HEK293 (cell line): Measurements from ENCODE around the gene NAT14.

Experiments
- KLF16 ChIP-seq: fragments of 450-650 bp; formaldehyde crosslinking; IDR thresholded peaks from 2 replicates; pipeline ENCODE4 v1.5.1; 2017; ENCODE audit warnings: missing biosample characterization, missing genetic modification characterization
- REPIN1 ChIP-seq: fragments of 450-650 bp; formaldehyde crosslinking; IDR thresholded peaks from 2 replicates; pipeline ENCODE4 v1.5.1; 2017; ENCODE audit warnings: missing biosample characterization, missing genetic modification characterization, low read depth
- SALL2 ChIP-seq: fragments of 450-650 bp; formaldehyde crosslinking; IDR thresholded peaks from 2 replicates; pipeline ENCODE4 v1.5.0; 2017; ENCODE audit warnings: missing biosample characterization, mild to moderate bottlenecking, missing genetic modification characterization, borderline replicate concordance
- TCF7L2 ChIP-seq: IDR thresholded peaks from 2 replicates; pipeline ENCODE4 v1.6.1; 2011; ENCODE audit warnings: low read depth, mild to moderate bottlenecking, inconsistent platforms, low read length, moderate library complexity, borderline replicate concordance
- ZBTB10 ChIP-seq: fragments of 450-650 bp; formaldehyde crosslinking; IDR thresholded peaks from 2 replicates; pipeline ENCODE4 v1.5.1; 2016; ENCODE audit warnings: missing biosample characterization, missing genetic modification characterization
- ZBTB20 ChIP-seq: fragments of 450-650 bp; formaldehyde crosslinking; IDR thresholded peaks from 2 replicates; pipeline ENCODE4 v1.5.1; 2016; ENCODE audit warnings: missing biosample characterization, missing genetic modification characterization
- ZNF138 ChIP-seq: fragments of 450-650 bp; formaldehyde crosslinking; IDR thresholded peaks from 2 replicates; pipeline ENCODE4 v1.5.1; 2016; ENCODE audit warnings: missing biosample characterization, missing genetic modification characterization, borderline replicate concordance
- ZNF140 ChIP-seq: fragments of 450-650 bp; formaldehyde crosslinking; IDR thresholded peaks from 2 replicates; pipeline ENCODE4 v1.5.1; 2016; ENCODE audit warnings: missing biosample characterization, missing genetic modification characterization
- ZNF211 ChIP-seq: fragments of 450-650 bp; formaldehyde crosslinking; IDR thresholded peaks from 2 replicates; pipeline ENCODE4 v1.5.1; 2016; ENCODE audit warnings: low read depth, missing biosample characterization, missing genetic modification characterization
- ZNF426 ChIP-seq: fragments of 450-650 bp; formaldehyde crosslinking; IDR thresholded peaks from 2 replicates; pipeline ENCODE4 v1.5.1; 2017; ENCODE audit warnings: missing biosample characterization, missing genetic modification characterization, mild to moderate bottlenecking, inconsistent platforms, moderate library complexity
- ZNF518A ChIP-seq: fragments of 450-650 bp; formaldehyde crosslinking; conservative IDR thresholded peaks from 2 replicates; pipeline ENCODE4 v1.5.1; 2016; ENCODE audit warnings: low read depth, missing biosample characterization, missing genetic modification characterization
- ZNF558 ChIP-seq: fragments of 450-650 bp; formaldehyde crosslinking; IDR thresholded peaks from 2 replicates; pipeline ENCODE4 v1.5.1; 2016; ENCODE audit warnings: missing biosample characterization, missing genetic modification characterization
- ZNF571 ChIP-seq: fragments of 450-650 bp; formaldehyde crosslinking; IDR thresholded peaks from 2 replicates; pipeline ENCODE4 v1.5.0; 2017; ENCODE audit warnings: missing biosample characterization, missing genetic modification characterization
- ZNF600 ChIP-seq: fragments of 450-650 bp; formaldehyde crosslinking; IDR thresholded peaks from 2 replicates; pipeline ENCODE4 v1.5.1; 2016; ENCODE audit warnings: missing biosample characterization, missing genetic modification characterization
- ZNF639 ChIP-seq: fragments of 450-650 bp; formaldehyde crosslinking; IDR thresholded peaks from 2 replicates; pipeline ENCODE4 v1.5.1; 2016; ENCODE audit warnings: missing biosample characterization, missing genetic modification characterization
- ZSCAN18 ChIP-seq: fragments of 450-650 bp; formaldehyde crosslinking; IDR thresholded peaks from 2 replicates; pipeline ENCODE4 v1.5.1; 2016; ENCODE audit warnings: missing biosample characterization, missing genetic modification characterization
- ZXDB ChIP-seq: fragments of 450-650 bp; formaldehyde crosslinking; IDR thresholded peaks from 2 replicates; pipeline ENCODE4 v1.5.1; 2016; ENCODE audit warnings: missing biosample characterization, missing genetic modification characterization
- TF ChIP-seq, protein P1 (sequence below): fragments of 450-650 bp; formaldehyde crosslinking; IDR thresholded peaks from 2 replicates; pipeline ENCODE4 v1.5.1; 2016; ENCODE audit warnings: missing biosample characterization, missing genetic modification characterization
- TF ChIP-seq, protein P2 (sequence below): IDR thresholded peaks from 2 replicates; pipeline ENCODE4 v1.6.1; 2011; ENCODE audit warnings: mild to moderate bottlenecking, low read depth, low read length, borderline replicate concordance
- TF ChIP-seq, protein P3 (sequence below): fragments of 450-650 bp; IDR thresholded peaks from 2 replicates; pipeline ENCODE4 v1.5.1; 2018; ENCODE audit warnings: missing biosample characterization, missing genetic modification characterization
- TF ChIP-seq, protein P4 (sequence below): fragments of 450-650 bp; formaldehyde crosslinking; IDR thresholded peaks from 2 replicates; pipeline ENCODE4 v1.5.1; 2017; ENCODE audit warnings: missing biosample characterization, missing genetic modification characterization

NAT14 gene

DNA sequence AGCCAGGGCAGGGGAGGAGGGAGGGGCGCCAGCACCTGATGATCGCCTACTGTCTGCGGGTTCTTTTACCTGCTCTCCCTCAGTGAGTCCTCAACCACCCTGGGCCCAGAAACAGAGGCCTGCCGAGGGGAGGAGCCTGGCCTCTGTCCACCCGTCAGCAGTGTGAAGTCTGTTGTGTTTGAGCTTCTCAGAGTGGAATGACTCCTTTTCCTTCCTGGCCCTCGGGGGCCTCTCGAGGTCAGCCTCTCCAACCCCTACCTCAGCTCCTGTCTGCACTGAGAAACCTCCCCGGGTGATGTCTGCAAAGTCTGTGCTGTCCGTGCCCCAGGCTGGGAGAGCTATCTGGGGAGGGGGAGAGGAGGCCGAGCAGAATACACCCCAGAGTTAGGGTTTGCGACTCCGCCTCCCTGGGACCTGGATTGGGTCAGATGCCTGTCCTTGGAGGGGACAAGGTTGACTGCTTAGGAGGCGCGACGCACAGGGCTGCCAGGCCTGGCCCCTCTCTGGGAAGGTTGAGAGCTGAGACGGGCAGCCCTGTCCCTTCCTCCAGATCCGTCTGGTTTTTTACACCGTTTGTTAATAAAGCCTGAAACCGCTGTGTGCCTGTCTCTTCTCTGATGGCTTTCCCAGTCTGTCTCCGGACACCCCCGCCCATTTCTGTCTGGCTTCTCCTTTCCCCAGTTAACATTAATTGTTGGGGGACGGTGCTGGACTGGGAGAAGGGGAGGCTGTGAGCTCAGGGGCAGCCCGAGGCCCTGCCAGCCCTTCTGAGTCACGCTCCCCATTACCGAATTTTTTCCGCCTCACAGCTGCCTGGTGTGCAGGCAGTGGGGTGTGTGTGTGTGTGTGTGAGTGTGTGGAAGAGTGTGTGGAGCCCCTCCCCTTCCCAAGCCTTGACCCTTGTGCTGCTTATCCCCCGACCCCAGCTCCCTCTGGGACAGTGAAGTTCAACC, 2.3 kb downstream of the NAT14 start (continued):
- TF ChIP-seq, protein P1, sequence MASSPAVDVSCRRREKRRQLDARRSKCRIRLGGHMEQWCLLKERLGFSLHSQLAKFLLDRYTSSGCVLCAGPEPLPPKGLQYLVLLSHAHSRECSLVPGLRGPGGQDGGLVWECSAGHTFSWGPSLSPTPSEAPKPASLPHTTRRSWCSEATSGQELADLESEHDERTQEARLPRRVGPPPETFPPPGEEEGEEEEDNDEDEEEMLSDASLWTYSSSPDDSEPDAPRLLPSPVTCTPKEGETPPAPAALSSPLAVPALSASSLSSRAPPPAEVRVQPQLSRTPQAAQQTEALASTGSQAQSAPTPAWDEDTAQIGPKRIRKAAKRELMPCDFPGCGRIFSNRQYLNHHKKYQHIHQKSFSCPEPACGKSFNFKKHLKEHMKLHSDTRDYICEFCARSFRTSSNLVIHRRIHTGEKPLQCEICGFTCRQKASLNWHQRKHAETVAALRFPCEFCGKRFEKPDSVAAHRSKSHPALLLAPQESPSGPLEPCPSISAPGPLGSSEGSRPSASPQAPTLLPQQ, result no peak; the same call in 1 of the 2 replicates
- peak; percentile 76 for TF ChIP-seq ZBTB10
- TF ChIP-seq ZNF426, result no peak
- TF ChIP-seq ZNF518A (tag by site-specific recombination), result no peak
- no peak for TF ChIP-seq ZNF558
- TF ChIP-seq ZNF140 (tag by site-specific recombination), result no peak
- TF ChIP-seq, protein P2, sequence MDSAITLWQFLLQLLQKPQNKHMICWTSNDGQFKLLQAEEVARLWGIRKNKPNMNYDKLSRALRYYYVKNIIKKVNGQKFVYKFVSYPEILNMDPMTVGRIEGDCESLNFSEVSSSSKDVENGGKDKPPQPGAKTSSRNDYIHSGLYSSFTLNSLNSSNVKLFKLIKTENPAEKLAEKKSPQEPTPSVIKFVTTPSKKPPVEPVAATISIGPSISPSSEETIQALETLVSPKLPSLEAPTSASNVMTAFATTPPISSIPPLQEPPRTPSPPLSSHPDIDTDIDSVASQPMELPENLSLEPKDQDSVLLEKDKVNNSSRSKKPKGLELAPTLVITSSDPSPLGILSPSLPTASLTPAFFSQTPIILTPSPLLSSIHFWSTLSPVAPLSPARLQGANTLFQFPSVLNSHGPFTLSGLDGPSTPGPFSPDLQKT, result no peak
- no peak for TF ChIP-seq REPIN1 (tag by site-specific recombination)
- no peak for TF ChIP-seq SALL2
- TF ChIP-seq KLF16 (tag by site-specific recombination), result peak; percentile 87
- no peak for TF ChIP-seq ZNF138 (tag by site-specific recombination)
- TF ChIP-seq ZBTB20 (tag by site-specific recombination), result peak; percentile 52
- TF ChIP-seq ZNF211 (tag by site-specific recombination), result no peak
- TF ChIP-seq ZNF600, result peak; percentile 43; the same call in 1 of the 2 replicates
- TF ChIP-seq, protein P3, sequence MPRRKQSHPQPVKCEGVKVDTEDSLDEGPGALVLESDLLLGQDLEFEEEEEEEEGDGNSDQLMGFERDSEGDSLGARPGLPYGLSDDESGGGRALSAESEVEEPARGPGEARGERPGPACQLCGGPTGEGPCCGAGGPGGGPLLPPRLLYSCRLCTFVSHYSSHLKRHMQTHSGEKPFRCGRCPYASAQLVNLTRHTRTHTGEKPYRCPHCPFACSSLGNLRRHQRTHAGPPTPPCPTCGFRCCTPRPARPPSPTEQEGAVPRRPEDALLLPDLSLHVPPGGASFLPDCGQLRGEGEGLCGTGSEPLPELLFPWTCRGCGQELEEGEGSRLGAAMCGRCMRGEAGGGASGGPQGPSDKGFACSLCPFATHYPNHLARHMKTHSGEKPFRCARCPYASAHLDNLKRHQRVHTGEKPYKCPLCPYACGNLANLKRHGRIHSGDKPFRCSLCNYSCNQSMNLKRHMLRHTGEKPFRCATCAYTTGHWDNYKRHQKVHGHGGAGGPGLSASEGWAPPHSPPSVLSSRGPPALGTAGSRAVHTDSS (tag by site-specific recombination), result no peak
- peak; percentile 58; the same call in 1 of the 2 replicates for TF ChIP-seq ZXDB (tag by site-specific recombination)
- TF ChIP-seq ZSCAN18 (tag by site-specific recombination), result no peak
- no peak for TF ChIP-seq TCF7L2
- no peak for TF ChIP-seq ZNF571 (tag by site-specific recombination)
- TF ChIP-seq ZNF639 (tag by site-specific recombination), result 0 out of 2 replicates have a peak, but pooled peaks have one; percentile 55
- TF ChIP-seq, protein P4, sequence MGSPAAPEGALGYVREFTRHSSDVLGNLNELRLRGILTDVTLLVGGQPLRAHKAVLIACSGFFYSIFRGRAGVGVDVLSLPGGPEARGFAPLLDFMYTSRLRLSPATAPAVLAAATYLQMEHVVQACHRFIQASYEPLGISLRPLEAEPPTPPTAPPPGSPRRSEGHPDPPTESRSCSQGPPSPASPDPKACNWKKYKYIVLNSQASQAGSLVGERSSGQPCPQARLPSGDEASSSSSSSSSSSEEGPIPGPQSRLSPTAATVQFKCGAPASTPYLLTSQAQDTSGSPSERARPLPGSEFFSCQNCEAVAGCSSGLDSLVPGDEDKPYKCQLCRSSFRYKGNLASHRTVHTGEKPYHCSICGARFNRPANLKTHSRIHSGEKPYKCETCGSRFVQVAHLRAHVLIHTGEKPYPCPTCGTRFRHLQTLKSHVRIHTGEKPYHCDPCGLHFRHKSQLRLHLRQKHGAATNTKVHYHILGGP (tag by site-specific recombination), result no peak
